Neuron (in vitro differentiated cells): ENCODE results near the gene AVL9.

ENCODE experiments used
- H2AFZ ChIP-seq: one replicate; pipeline ENCODE4 v1.6.1; 2013; ENCODE audit warnings: low read depth, mild to moderate bottlenecking, inconsistent platforms, low read length, moderate library complexity
- H3K27me3 ChIP-seq: one replicate; pipeline ENCODE4 v1.6.1; 2013; ENCODE audit warnings: low read length; ENCODE audit not compliant: insufficient read depth
- H3K36me3 ChIP-seq: one replicate; pipeline ENCODE4 v1.6.1; 2013; ENCODE audit warnings: low read length; ENCODE audit not compliant: insufficient read depth
- H3K4me1 ChIP-seq: one replicate; pipeline ENCODE4 v1.6.1; 2013; ENCODE audit warnings: low read length; ENCODE audit not compliant: insufficient read depth
- H3K4me3 ChIP-seq: 2 replicates; pipeline ENCODE4 v1.5.1; 2013; ENCODE audit warnings: mild to moderate bottlenecking, low read length, moderate library complexity
- H3K9me3 ChIP-seq: one replicate; pipeline ENCODE4 v1.6.1; 2013; ENCODE audit warnings: low read length

The AVL9 gene

GRCh38 chr7:32531402-32531801 is 36.1 kb downstream of the AVL9 start:
- H3K36me3 ChIP-seq, result no peaks in the 10 kb centered on the region
- H3K9me3 ChIP-seq, result no peaks in the 10 kb centered on the region
- no peak overlapping the region for H2AFZ ChIP-seq
- H3K4me1 ChIP-seq, result no peaks in the 10 kb centered on the region
- H3K27me3 ChIP-seq, result no peaks in the 10 kb centered on the region
- no peak overlapping the region for H3K4me3 ChIP-seq

- Histone ChIP-seq H3K36me3 (no peaks in the 10 kb centered on the region), H3K4me3 (no peak overlapping the region), H3K9me3 (no peaks in the 10 kb centered on the region), H3K4me1 (no peaks in the 10 kb centered on the region), H2AFZ (no peak overlapping the region), H3K27me3 (no peaks in the 10 kb centered on the region)
Observed at GRCh38 chr7:32532086-32532485, 36.8 kb downstream of the AVL9 start.

- Histone ChIP-seq H3K9me3 (no peaks in the 10 kb centered on the region), H3K4me1 (no peaks in the 10 kb centered on the region), H3K4me3 (no peak overlapping the region), H3K36me3 (no peaks in the 10 kb centered on the region), H2AFZ (no peak overlapping the region), H3K27me3 (no peaks in the 10 kb centered on the region)
Observed at GRCh38 chr7:32532716-32533115, 37.4 kb downstream of the AVL9 start.

GRCh38 chr7:32533276-32534029 is 38.2 kb downstream of the AVL9 start:
- no peak overlapping the region for H2AFZ ChIP-seq
- H3K27me3 ChIP-seq, result no peaks in the 10 kb centered on the region
- H3K9me3 ChIP-seq, result no peaks in the 10 kb centered on the region
- no peaks in the 10 kb centered on the region for H3K36me3 ChIP-seq
- no peak overlapping the region for H3K4me3 ChIP-seq
- H3K4me1 ChIP-seq, result no peaks in the 10 kb centered on the region

GRCh38 chr7:32535162-32535702 is 39.9 kb downstream of the AVL9 start:
- H3K36me3 ChIP-seq, result no peaks in the 10 kb centered on the region
- H2AFZ ChIP-seq, result no peak overlapping the region
- H3K9me3 ChIP-seq, result no peaks in the 10 kb centered on the region
- H3K4me1 ChIP-seq, result no peaks in the 10 kb centered on the region
- no peak overlapping the region for H3K4me3 ChIP-seq
- H3K27me3 ChIP-seq, result no peaks in the 10 kb centered on the region

GRCh38 chr7:32536016-32536415 is 40.7 kb downstream of the AVL9 start:
- Histone ChIP-seq H3K4me3 (no peak overlapping the region), H3K4me1 (no peaks in the 10 kb centered on the region), H3K36me3 (no peaks in the 10 kb centered on the region), H3K9me3 (no peaks in the 10 kb centered on the region), H2AFZ (no peak overlapping the region), H3K27me3 (no peaks in the 10 kb centered on the region)

GRCh38 chr7:32536585-32536984 is 41.3 kb downstream of the AVL9 start:
- Histone ChIP-seq H3K27me3 (no peaks in the 10 kb centered on the region), H2AFZ (no peak overlapping the region), H3K4me3 (no peak overlapping the region), H3K36me3 (no peaks in the 10 kb centered on the region), H3K9me3 (no peaks in the 10 kb centered on the region), H3K4me1 (no peaks in the 10 kb centered on the region)

GRCh38 chr7:32537760-32538159 is 42.5 kb downstream of the AVL9 start:
- H3K9me3 ChIP-seq, result no peaks in the 10 kb centered on the region
- no peak overlapping the region for H3K4me3 ChIP-seq
- H3K27me3 ChIP-seq, result no peaks in the 10 kb centered on the region

GRCh38 chr7:32539366-32539765 is 44.1 kb downstream of the AVL9 start:
- Histone ChIP-seq H3K27me3 (no peaks in the 10 kb centered on the region), H2AFZ (no peak overlapping the region), H3K4me3 (no peak overlapping the region), H3K36me3 (peaks cover 17% of the 10 kb centered on the region), H3K4me1 (no peaks in the 10 kb centered on the region), H3K9me3 (no peaks in the 10 kb centered on the region)

More at GRCh38 chr7:32537760-32538159, 42.5 kb downstream of the AVL9 start:
- H3K36me3 ChIP-seq, result peaks cover 3% of the 10 kb centered on the region
- no peak overlapping the region for H2AFZ ChIP-seq
- no peaks in the 10 kb centered on the region for H3K4me1 ChIP-seq

- H3K27me3 ChIP-seq, result no peaks in the 10 kb centered on the region
- peaks cover 22% of the 10 kb centered on the region for H3K36me3 ChIP-seq
- no peak overlapping the region for H3K4me3 ChIP-seq
- no peak overlapping the region for H2AFZ ChIP-seq
- H3K9me3 ChIP-seq, result no peaks in the 10 kb centered on the region
- H3K4me1 ChIP-seq, result no peaks in the 10 kb centered on the region
Observed at GRCh38 chr7:32539919-32540531, 44.7 kb downstream of the AVL9 start.

GRCh38 chr7:32542595-32542994 is 47.3 kb downstream of the AVL9 start:
- Histone ChIP-seq H3K27me3 (no peaks in the 10 kb centered on the region), H2AFZ (no peak overlapping the region), H3K4me3 (no peak overlapping the region), H3K36me3 (peaks cover 35% of the 10 kb centered on the region), H3K9me3 (no peaks in the 10 kb centered on the region), H3K4me1 (no peaks in the 10 kb centered on the region)

- H3K27me3 ChIP-seq, result no peaks in the 10 kb centered on the region
- H3K9me3 ChIP-seq, result peaks cover 2% of the 10 kb centered on the region
- H2AFZ ChIP-seq, result no peak overlapping the region
- H3K36me3 ChIP-seq, result peaks cover 46% of the 10 kb centered on the region
- no peak overlapping the region for H3K4me3 ChIP-seq
- H3K4me1 ChIP-seq, result no peaks in the 10 kb centered on the region
Observed at GRCh38 chr7:32559480-32559879, 64.2 kb downstream of the AVL9 start.

GRCh38 chr7:32560075-32560474 is 64.8 kb downstream of the AVL9 start:
- peaks cover 2% of the 10 kb centered on the region for H3K9me3 ChIP-seq
- H2AFZ ChIP-seq, result no peak overlapping the region
- peaks cover 40% of the 10 kb centered on the region for H3K36me3 ChIP-seq
- no peaks in the 10 kb centered on the region for H3K27me3 ChIP-seq
- H3K4me3 ChIP-seq, result no peak overlapping the region
- H3K4me1 ChIP-seq, result no peaks in the 10 kb centered on the region
